ENCODE data around the gene PRDM10.

Gene PRDM10

GRCh38 chr11:129948926-129949466 is 53.6 kb downstream of the PRDM10 start:
- H3K36me3 ChIP-seq (ENCODE audit: control insufficient read depth in 1 of 2, insufficient read depth in 2 of 2, low read length in 2 of 2): peaks cover 3 to 14% of the 10 kb centered on the region in 2 donors

GRCh38 chr11:129947474-129947873 is 55.2 kb downstream of the PRDM10 start:
- Histone ChIP-seq H3K4me1 (ENCODE audit: control insufficient read depth in 1 of 2, insufficient read depth in 2 of 2, low read length in 2 of 2) (peaks cover 0 to 7% of the 10 kb centered on the region in 2 donors), H3K4me3 (ENCODE audit: low read depth in 1 of 2, low read length in 2 of 2) (no peak overlapping the region), H3K27ac (ENCODE audit: low read depth, low read length) (no peak overlapping the region), H3K9ac (ENCODE audit: low read depth in 1 of 2, low read length in 2 of 2) (no peak overlapping the region), H3K36me3 (ENCODE audit: control insufficient read depth in 1 of 2, insufficient read depth in 2 of 2, low read length in 2 of 2) (peaks cover 3 to 14% of the 10 kb centered on the region in 2 donors), H3K9me3 (ENCODE audit: control insufficient read depth in 1 of 2, low read length in 2 of 2) (no peaks in the 10 kb centered on the region), H3K27me3 (ENCODE audit: control insufficient read depth in 1 of 2, insufficient read depth in 2 of 2, low read length in 2 of 2) (no peaks in the 10 kb centered on the region)

More at GRCh38 chr11:129948926-129949466, 53.6 kb downstream of the PRDM10 start:
- no peak overlapping the region for H3K4me3 ChIP-seq (ENCODE audit: low read depth in 1 of 2, low read length in 2 of 2)
- peaks cover 0 to 7% of the 10 kb centered on the region in 2 donors for H3K4me1 ChIP-seq (ENCODE audit: control insufficient read depth in 1 of 2, insufficient read depth in 2 of 2, low read length in 2 of 2)
- no peak overlapping the region for H3K9ac ChIP-seq (ENCODE audit: low read depth in 1 of 2, low read length in 2 of 2)
- no peak overlapping the region for H3K27ac ChIP-seq (ENCODE audit: low read depth, low read length)
- H3K9me3 ChIP-seq (ENCODE audit: control insufficient read depth in 1 of 2, low read length in 2 of 2): no peaks in the 10 kb centered on the region
- no peaks in the 10 kb centered on the region for H3K27me3 ChIP-seq (ENCODE audit: control insufficient read depth in 1 of 2, insufficient read depth in 2 of 2, low read length in 2 of 2)

GRCh38 chr11:129946965-129947364 is 55.7 kb downstream of the PRDM10 start:
- H3K4me1 ChIP-seq (ENCODE audit: control insufficient read depth in 1 of 2, insufficient read depth in 2 of 2, low read length in 2 of 2): peaks cover 0 to 7% of the 10 kb centered on the region in 2 donors
- no peaks in the 10 kb centered on the region for H3K9me3 ChIP-seq (ENCODE audit: control insufficient read depth in 1 of 2, low read length in 2 of 2)
- H3K27me3 ChIP-seq (ENCODE audit: control insufficient read depth in 1 of 2, insufficient read depth in 2 of 2, low read length in 2 of 2): no peaks in the 10 kb centered on the region
- H3K36me3 ChIP-seq (ENCODE audit: control insufficient read depth in 1 of 2, insufficient read depth in 2 of 2, low read length in 2 of 2): peaks cover 7 to 14% of the 10 kb centered on the region in 2 donors
- no peak overlapping the region for H3K27ac ChIP-seq (ENCODE audit: low read depth, low read length)
- no peak overlapping the region for H3K9ac ChIP-seq (ENCODE audit: low read depth in 1 of 2, low read length in 2 of 2)
- H3K4me3 ChIP-seq (ENCODE audit: low read depth in 1 of 2, low read length in 2 of 2): no peak overlapping the region

- H3K27me3 ChIP-seq (ENCODE audit: control insufficient read depth in 1 of 2, insufficient read depth in 2 of 2, low read length in 2 of 2): no peaks in the 10 kb centered on the region
- no peak overlapping the region for H3K9ac ChIP-seq (ENCODE audit: low read depth in 1 of 2, low read length in 2 of 2)
- H3K4me1 ChIP-seq (ENCODE audit: control insufficient read depth in 1 of 2, insufficient read depth in 2 of 2, low read length in 2 of 2): peaks cover 0 to 7% of the 10 kb centered on the region in 2 donors
- H3K4me3 ChIP-seq (ENCODE audit: low read depth in 1 of 2, low read length in 2 of 2): no peak overlapping the region
- H3K36me3 ChIP-seq (ENCODE audit: control insufficient read depth in 1 of 2, insufficient read depth in 2 of 2, low read length in 2 of 2): peaks cover 7 to 21% of the 10 kb centered on the region in 2 donors
- H3K27ac ChIP-seq (ENCODE audit: low read depth, low read length): no peak overlapping the region
- H3K9me3 ChIP-seq (ENCODE audit: control insufficient read depth in 1 of 2, low read length in 2 of 2): no peaks in the 10 kb centered on the region
Observed at GRCh38 chr11:129946256-129946655, 56.4 kb downstream of the PRDM10 start.

GRCh38 chr11:129945373-129945772 is 57.3 kb downstream of the PRDM10 start:
- Histone ChIP-seq H3K4me3 (ENCODE audit: low read depth in 1 of 2, low read length in 2 of 2) (no peak overlapping the region), H3K9ac (ENCODE audit: low read depth in 1 of 2, low read length in 2 of 2) (no peak overlapping the region), H3K36me3 (ENCODE audit: control insufficient read depth in 1 of 2, insufficient read depth in 2 of 2, low read length in 2 of 2) (peaks cover 7 to 21% of the 10 kb centered on the region in 2 donors), H3K4me1 (ENCODE audit: control insufficient read depth in 1 of 2, insufficient read depth in 2 of 2, low read length in 2 of 2) (peaks cover 0 to 2% of the 10 kb centered on the region in 2 donors), H3K27ac (ENCODE audit: low read depth, low read length) (no peak overlapping the region), H3K27me3 (ENCODE audit: control insufficient read depth in 1 of 2, insufficient read depth in 2 of 2, low read length in 2 of 2) (no peaks in the 10 kb centered on the region), H3K9me3 (ENCODE audit: control insufficient read depth in 1 of 2, low read length in 2 of 2) (no peaks in the 10 kb centered on the region)

- peaks cover 7 to 21% of the 10 kb centered on the region in 2 donors for H3K36me3 ChIP-seq (ENCODE audit: control insufficient read depth in 1 of 2, insufficient read depth in 2 of 2, low read length in 2 of 2)
Observed at GRCh38 chr11:129944696-129945095, 57.9 kb downstream of the PRDM10 start.

GRCh38 chr11:129943036-129943435 is 59.6 kb downstream of the PRDM10 start:
- Histone ChIP-seq H3K9ac (ENCODE audit: low read depth in 1 of 2, low read length in 2 of 2) (no peak overlapping the region), H3K27ac (ENCODE audit: low read depth, low read length) (no peak overlapping the region), H3K36me3 (ENCODE audit: control insufficient read depth in 1 of 2, insufficient read depth in 2 of 2, low read length in 2 of 2) (peaks cover 7 to 23% of the 10 kb centered on the region in 2 donors), H3K27me3 (ENCODE audit: control insufficient read depth in 1 of 2, insufficient read depth in 2 of 2, low read length in 2 of 2) (no peaks in the 10 kb centered on the region), H3K4me1 (ENCODE audit: control insufficient read depth in 1 of 2, insufficient read depth in 2 of 2, low read length in 2 of 2) (no peaks in the 10 kb centered on the region), H3K4me3 (ENCODE audit: low read depth in 1 of 2, low read length in 2 of 2) (no peak overlapping the region), H3K9me3 (ENCODE audit: control insufficient read depth in 1 of 2, low read length in 2 of 2) (no peaks in the 10 kb centered on the region)

More at GRCh38 chr11:129944696-129945095, 57.9 kb downstream of the PRDM10 start:
- Histone ChIP-seq H3K9ac (ENCODE audit: low read depth in 1 of 2, low read length in 2 of 2) (no peak overlapping the region), H3K4me3 (ENCODE audit: low read depth in 1 of 2, low read length in 2 of 2) (no peak overlapping the region), H3K9me3 (ENCODE audit: control insufficient read depth in 1 of 2, low read length in 2 of 2) (no peaks in the 10 kb centered on the region), H3K4me1 (ENCODE audit: control insufficient read depth in 1 of 2, insufficient read depth in 2 of 2, low read length in 2 of 2) (no peaks in the 10 kb centered on the region), H3K27me3 (ENCODE audit: control insufficient read depth in 1 of 2, insufficient read depth in 2 of 2, low read length in 2 of 2) (no peaks in the 10 kb centered on the region), H3K27ac (ENCODE audit: low read depth, low read length) (no peak overlapping the region)

GRCh38 chr11:129939510-129939909 is 63.1 kb downstream of the PRDM10 start:
- Histone ChIP-seq H3K27me3 (ENCODE audit: control insufficient read depth in 1 of 2, insufficient read depth in 2 of 2, low read length in 2 of 2) (no peaks in the 10 kb centered on the region), H3K36me3 (ENCODE audit: control insufficient read depth in 1 of 2, insufficient read depth in 2 of 2, low read length in 2 of 2) (peaks cover 4 to 9% of the 10 kb centered on the region in 2 donors), H3K27ac (ENCODE audit: low read depth, low read length) (no peak overlapping the region), H3K9ac (ENCODE audit: low read depth in 1 of 2, low read length in 2 of 2) (no peak overlapping the region), H3K9me3 (ENCODE audit: control insufficient read depth in 1 of 2, low read length in 2 of 2) (no peaks in the 10 kb centered on the region), H3K4me1 (ENCODE audit: control insufficient read depth in 1 of 2, insufficient read depth in 2 of 2, low read length in 2 of 2) (no peaks in the 10 kb centered on the region), H3K4me3 (ENCODE audit: low read depth in 1 of 2, low read length in 2 of 2) (no peak overlapping the region)

GRCh38 chr11:129938764-129939163 is 63.9 kb downstream of the PRDM10 start:
- H3K36me3 ChIP-seq (ENCODE audit: control insufficient read depth in 1 of 2, insufficient read depth in 2 of 2, low read length in 2 of 2): peaks cover 4 to 13% of the 10 kb centered on the region in 2 donors
- no peaks in the 10 kb centered on the region for H3K27me3 ChIP-seq (ENCODE audit: control insufficient read depth in 1 of 2, insufficient read depth in 2 of 2, low read length in 2 of 2)

GRCh38 chr11:129937592-129938238 is 64.9 kb downstream of the PRDM10 start:
- no peaks in the 10 kb centered on the region for H3K4me1 ChIP-seq (ENCODE audit: control insufficient read depth in 1 of 2, insufficient read depth in 2 of 2, low read length in 2 of 2)
- H3K9ac ChIP-seq (ENCODE audit: low read depth in 1 of 2, low read length in 2 of 2): no peak overlapping the region
- no peak overlapping the region for H3K4me3 ChIP-seq (ENCODE audit: low read depth in 1 of 2, low read length in 2 of 2)
- no peak overlapping the region for H3K27ac ChIP-seq (ENCODE audit: low read depth, low read length)
- peaks cover 4 to 14% of the 10 kb centered on the region in 2 donors for H3K36me3 ChIP-seq (ENCODE audit: control insufficient read depth in 1 of 2, insufficient read depth in 2 of 2, low read length in 2 of 2)
- no peaks in the 10 kb centered on the region for H3K27me3 ChIP-seq (ENCODE audit: control insufficient read depth in 1 of 2, insufficient read depth in 2 of 2, low read length in 2 of 2)
- no peaks in the 10 kb centered on the region for H3K9me3 ChIP-seq (ENCODE audit: control insufficient read depth in 1 of 2, low read length in 2 of 2)

More at GRCh38 chr11:129938764-129939163, 63.9 kb downstream of the PRDM10 start:
- H3K9ac ChIP-seq (ENCODE audit: low read depth in 1 of 2, low read length in 2 of 2): no peak overlapping the region
- no peak overlapping the region for H3K27ac ChIP-seq (ENCODE audit: low read depth, low read length)
- H3K4me1 ChIP-seq (ENCODE audit: control insufficient read depth in 1 of 2, insufficient read depth in 2 of 2, low read length in 2 of 2): no peaks in the 10 kb centered on the region
- no peak overlapping the region for H3K4me3 ChIP-seq (ENCODE audit: low read depth in 1 of 2, low read length in 2 of 2)
- H3K9me3 ChIP-seq (ENCODE audit: control insufficient read depth in 1 of 2, low read length in 2 of 2): no peaks in the 10 kb centered on the region

Measured in duodenal mucosa (tissue), 2 donors.